Panc1 (cell line): ENCODE measurements around the gene EXOSC7. TPM values are rescaled to one million over a fixed set of nuclear protein-coding genes. Genes with fewer than 3 reads are reported as not detected.

Experiments used
- ATAC-seq: fragments of 200-7000 bp; cut with Tn5 transposase; 2 replicates; pipeline ENCODE4 v1.9.1; 2020; ENCODE audit warnings: mild to moderate bottlenecking, moderate library complexity
- BruUV-seq: library from RNA; stranded (reverse); fragments of 400-500 nt; replicated peaks from 2 replicates; lab custom pipeline; 2021; lab: Mats Ljungman, UMichigan
- CTCF ChIA-PET: fragments of 300-600 bp; sonication (Branson Sonifier 250); formaldehyde crosslinking; loops from one replicate; lab custom pipeline; 2022; ENCODE audit warnings: antibody characterized with exemption; lab: Charles Lee
- POLR2A ChIA-PET: fragments of 300-600 bp; sonication (Branson Sonifier 250); formaldehyde crosslinking; loops from one replicate; lab custom pipeline; 2022; ENCODE audit warnings: antibody characterized with exemption; lab: Charles Lee
- DNase-seq: peaks from one replicate; pipeline ENCODE4 v3.0.0-alpha.2; 2010; ENCODE audit warnings: low read depth, low spot score
- H3K27ac ChIP-seq: 2 replicates; pipeline ENCODE4 v1.5.1; 2011; ENCODE audit warnings: mild to moderate bottlenecking, low read length, inconsistent platforms
- H3K27me3 ChIP-seq: fragments of 200-500 bp; sonication (Bioruptor generic); 2 replicates; pipeline ENCODE4 v1.6.0; 2014; ENCODE audit warnings: low read length, inconsistent platforms; ENCODE audit not compliant: control insufficient read depth, insufficient read depth
- H3K36me3 ChIP-seq: fragments of 200-500 bp; sonication (Bioruptor generic); 2 replicates; pipeline ENCODE4 v1.5.1; 2014; ENCODE audit warnings: inconsistent platforms, mild to moderate bottlenecking, low read length, moderate library complexity; ENCODE audit not compliant: control insufficient read depth, insufficient read depth
- H3K4me1 ChIP-seq: 2 replicates; pipeline ENCODE4 v1.5.1; 2011; ENCODE audit warnings: inconsistent platforms, mild to moderate bottlenecking, low read length, moderate library complexity; ENCODE audit not compliant: control insufficient read depth, insufficient read depth
- H3K4me3 ChIP-seq, 2 experiments: 2 replicates each; pipeline ENCODE4 v1.5.1; 2011 to 2012; ENCODE audit warnings: low read depth in 2 of 2, low read length in 2 of 2, mild to moderate bottlenecking in 2 of 2, inconsistent platforms in 1 of 2, moderate library complexity in 1 of 2
- H3K9me3 ChIP-seq: fragments of 200-500 bp; sonication (Bioruptor generic); 2 replicates; pipeline ENCODE4 v1.5.1; 2014; ENCODE audit warnings: low read depth, mild to moderate bottlenecking, inconsistent platforms, low read length, moderate library complexity; ENCODE audit not compliant: control insufficient read depth, insufficient read depth
- CTCF ChIP-seq: fragments of 450-650 bp; IDR thresholded peaks from 2 replicates; pipeline ENCODE4 v1.5.1; 2017; ENCODE audit warnings: mild to moderate bottlenecking
- POLR2AphosphoS5 ChIP-seq: IDR thresholded peaks from 2 replicates; pipeline ENCODE4 v1.6.1; 2012; ENCODE audit warnings: mild to moderate bottlenecking, low read depth, low read length, moderate library complexity
- REST ChIP-seq, 2 experiments: IDR thresholded peaks; 2 replicates each; pipeline ENCODE4 v1.6.1; 2011 to 2012; ENCODE audit warnings: low read depth in 2 of 2, control low read depth in 1 of 2, low read length in 1 of 2, mild to moderate bottlenecking in 1 of 2, moderate library complexity in 1 of 2; ENCODE audit not compliant: insufficient read depth in 1 of 2
- SIN3A ChIP-seq: IDR thresholded peaks from 2 replicates; pipeline ENCODE4 v1.6.1; 2012; ENCODE audit warnings: low read depth, mild to moderate bottlenecking, low read length, moderate library complexity, borderline replicate concordance; ENCODE audit not compliant: insufficient read depth
- TCF7L2 ChIP-seq: IDR thresholded peaks from 2 replicates; pipeline ENCODE4 v1.6.1; 2011; ENCODE audit warnings: mild to moderate bottlenecking, low read depth, low read length, inconsistent platforms
- in situ Hi-C: cut with HindIII; loops from 2 replicates; pipeline ENCODE4 v1.10.0; 2016; ENCODE audit warnings: low sequenced_read_pairs, low pct_unique_long_range_greater_than_20kb
- intact Hi-C: fragments of 100-400 bp; cut with micrococcal nuclease; formaldehyde crosslinking; loops from one replicate; pipeline ENCODE4 v1.10.0; 2022; ENCODE audit not compliant: unreplicated experiment
- total RNA-seq: library from RNA; stranded (reverse); gene quantifications from one replicate; pipeline ENCODE4 v1.2.1, GENCODE V29; 2021; ENCODE audit not compliant: unreplicated experiment

The EXOSC7 gene
- total RNA-seq, 1 experiment from 2014 or later, result 38.4 TPM

GRCh38 chr3:45026957-45027356, 50.9 kb downstream of the EXOSC7 start:
- TF ChIP-seq TCF7L2 (no peak), CTCF (no peak), SIN3A (no peak), POLR2AphosphoS5 (no peak), REST (IDR thresholded peaks at IDR 0.05; ENCODE audit: insufficient read depth in 1 of 2, low read depth in 2 of 2, low read length in 1 of 2) (no peak)
- DNase-seq (no peak), ATAC-seq (no peak)
- Histone ChIP-seq H3K4me1 (no peaks in the 10 kb centered on the region), H3K27me3 (no peaks in the 10 kb centered on the region), H3K4me3 (no peak overlapping the region), H3K36me3 (no peaks in the 10 kb centered on the region), H3K27ac (no peak overlapping the region), H3K9me3 (no peaks in the 10 kb centered on the region)
- BruUV-seq, result no TSS peak
- CTCF ChIA-PET, result no interaction called here
- intact Hi-C loops (loop anchor here (10.0 kb wide), 1 partner anchor 298 kb away; no protein-coding TSS in a partner anchor), in situ Hi-C loops (no loop called here)
- POLR2A ChIA-PET, result no interaction called here

- CTCF ChIA-PET, result no interaction called here
- H3K36me3 ChIP-seq, result no peaks in the 10 kb centered on the region
- H3K4me1 ChIP-seq, result no peaks in the 10 kb centered on the region
- no peak overlapping the region for H3K27ac ChIP-seq
- no peaks in the 10 kb centered on the region for H3K27me3 ChIP-seq
- TF ChIP-seq CTCF, result no peak
- no peak for TF ChIP-seq SIN3A
- no peak for TF ChIP-seq POLR2AphosphoS5
- H3K4me3 ChIP-seq, result no peak overlapping the region
- no peak for DNase-seq
- no TSS peak for BruUV-seq
- intact Hi-C loops, result loop anchor here (10.0 kb wide), 1 partner anchor 297 kb away; no protein-coding TSS in a partner anchor
- H3K9me3 ChIP-seq, result no peaks in the 10 kb centered on the region
- in situ Hi-C loops, result no loop called here
- POLR2A ChIA-PET, result no interaction called here
- ATAC-seq, result no peak
Measured at GRCh38 chr3:45027441-45027840, 51.4 kb downstream of the EXOSC7 start.
